ENCODE results near the gene OR10A5. TPM values are rescaled to one million over a fixed set of nuclear protein-coding genes. Genes with fewer than 3 reads are reported as not detected.

OR10A5 gene
- total RNA-seq (2016; rRNA removed; fragmentation: Illumina TruSeq; extraction: Trizol) (not detected in 2 replicates), polyA plus RNA-seq (2011; rRNA removed) (not detected in 2 replicates), polyA minus RNA-seq (2011; rRNA and poly(A)+ RNA removed; ENCODE audit: low replicate concordance) (not detected in 2 replicates), Bru-seq, nascent RNA (not detected), BruChase-seq, experiment 1, labeled RNA remaining after a 6-hour chase (not detected), BruChase-seq, experiment 2, labeled RNA remaining after a 2-hour chase (not detected)
- total RNA-seq (2016; cell fraction: cytosol; rRNA removed; fragmentation: Illumina TruSeq; extraction: Trizol; ENCODE audit: low read depth), result not detected in 2 replicates
- total RNA-seq (2016; cell fraction: insoluble cytoplasmic fraction; rRNA removed; fragmentation: Illumina TruSeq; extraction: Trizol), result not detected in 2 replicates
- total RNA-seq (2016; cell fraction: membrane; rRNA removed; fragmentation: Illumina TruSeq; extraction: Trizol), result not detected in 2 replicates
- not detected in 2 replicates for total RNA-seq (2016; cell fraction: nucleus; rRNA removed; fragmentation: Illumina TruSeq; extraction: Trizol)
- not detected in 2 replicates for polyA plus RNA-seq (2011; cell fraction: cytosol; rRNA removed)
- not detected in 2 replicates for polyA plus RNA-seq (2011; cell fraction: nucleus; rRNA removed)
- polyA plus RNA-seq (2012), result not detected in 2 replicates
- polyA plus RNA-seq (2016; cell fraction: cytosol; fragmentation: Illumina TruSeq; extraction: Trizol; ENCODE audit: low read depth), result not detected in 2 replicates
- not detected in 2 replicates for polyA plus RNA-seq (2016; cell fraction: insoluble cytoplasmic fraction; fragmentation: Illumina TruSeq; extraction: Trizol; ENCODE audit: low read depth)
- polyA plus RNA-seq (2016; cell fraction: membrane; fragmentation: Illumina TruSeq; extraction: Trizol; ENCODE audit: low read depth), result not detected in 2 replicates
- polyA plus RNA-seq (2016; cell fraction: nucleus; fragmentation: Illumina TruSeq; extraction: Trizol; ENCODE audit: insufficient read depth, low read depth), result not detected in 2 replicates
- not detected in 2 replicates for polyA minus RNA-seq (2011; cell fraction: cytosol; rRNA and poly(A)+ RNA removed)
- polyA minus RNA-seq (2011; cell fraction: nucleus; rRNA and poly(A)+ RNA removed), result not detected in 2 replicates
- long read RNA-seq, experiment 1, result 0 reads
- long read RNA-seq, experiment 2, result 0 reads

- Histone ChIP-seq H2AFZ (ENCODE audit: low read length) (no peak within 1 kb of the TSS), H3K4me3 (replicated peaks in 1 of 3; ENCODE audit: insufficient read depth in 1 of 3, low read depth in 2 of 3, low read length in 3 of 3) (no peak within 1 kb of the TSS), H3K36me3 (replicated peaks in 1 of 2; ENCODE audit: control insufficient read depth in 1 of 2, insufficient read depth in 2 of 2, low read length in 2 of 2) (no peaks in the 10 kb centered on the region), H3K4me2 (ENCODE audit: low read depth, low read length) (no peak within 1 kb of the TSS), H3K27me3 (ENCODE audit: control insufficient read depth in 1 of 2, insufficient read depth in 2 of 2, low read length in 2 of 2) (peaks cover 0 to 6% of the 10 kb centered on the region in 2 experiments; a peak in 1 of 5 replicates), H4K20me1 (ENCODE audit: insufficient read depth, low read length) (no peaks in the 10 kb centered on the region), H3K27ac (ENCODE audit: extremely low read length, insufficient read depth, low read length) (no peak within 1 kb of the TSS), H3K9ac (ENCODE audit: insufficient read depth, low read depth, low read length) (no peak within 1 kb of the TSS), H3K4me1 (ENCODE audit: insufficient read depth, low read length) (0 out of 2 replicates have a peak, but pooled peaks cover 6% of the 10 kb centered on the region), H3K79me2 (ENCODE audit: insufficient read depth, low read length) (no peaks in the 10 kb centered on the region), H3K9me3 (ENCODE audit: low read length) (no peaks in the 10 kb centered on the region)
- in situ Hi-C loops (cut with HindIII; ENCODE audit: extremely low pct_ligation_motif_present, low pct_unique_long_range_greater_than_20kb) (no loop called here), intact Hi-C loops (cut with micrococcal nuclease; ENCODE audit: unreplicated experiment) (no loop called here)
- TF ChIP-seq REXO4 (CRISPR knock-in tag; IDR thresholded peaks at IDR 0.05; ENCODE audit: borderline replicate concordance) (no peak), ATF2 (CRISPR knock-in tag; IDR thresholded peaks at IDR 0.05) (no peak), CSRNP1 (CRISPR knock-in tag; IDR thresholded peaks at IDR 0.05) (no peak), SAFB2 (CRISPR knock-in tag; IDR thresholded peaks at IDR 0.05; ENCODE audit: borderline replicate concordance, low read depth) (no peak), TCF12 (IDR thresholded peaks at IDR 0.05) (no peak), TCF12 (CRISPR knock-in tag; IDR thresholded peaks at IDR 0.05) (no peak), ZNF326 (CRISPR knock-in tag; IDR thresholded peaks at IDR 0.05; ENCODE audit: borderline replicate concordance) (no peak)
- POLR2A ChIA-PET, result no interaction called here
- WGBS (ENCODE audit: low lambda C conversion rate), result under 1% methylated on average over 3 of the region's 3 CpGs
- CTCF ChIA-PET (ENCODE audit: low intra/inter-chr PET ratio, low total read pairs), result no interaction called here
- no peak for ATAC-seq
- no TSS peak for BruUV-seq (replicated peaks)
- no peak for FAIRE-seq
- no peak for DNase-seq (ENCODE audit: low spot score)
These were observed at the start of gene OR10A5 for GRCh38 chr11:6845383-6845782. Gene OR10A5, plus strand, starts transcription at chr11:6845683. Its CDS starts 0 bp downstream, at chr11:6845683.

All from HepG2 (cell line).